ENCODE data around the gene TPTE.
"Not testable (repeated sequence)": the region's sequence is repeated elsewhere in the genome, so short reads cannot be mapped to it uniquely, and the experiment has no call there.

The TPTE gene

GRCh38 chr21:10641107-10641506 is 119.7 kb downstream of the TPTE start:
- ChIA-PET CTCF (no interaction called here), POLR2A (no interaction called here)
- TF ChIP-seq SP1 (IDR thresholded peaks at IDR 0.05) (no peak), TARDBP (IDR thresholded peaks at IDR 0.05) (no peak), NFRKB (IDR thresholded peaks at IDR 0.05) (no peak), ZNF384 (IDR thresholded peaks at IDR 0.05) (no peak), SUZ12 (IDR thresholded peaks at IDR 0.05) (no peak), HDGF (IDR thresholded peaks at IDR 0.05; ENCODE audit: borderline replicate concordance) (no peak), ELF4 (IDR thresholded peaks at IDR 0.05) (no peak), FOXA1 (IDR thresholded peaks at IDR 0.05) (no peak), LEF1 (IDR thresholded peaks at IDR 0.05; ENCODE audit: borderline replicate concordance) (no peak), FOXK2 (IDR thresholded peaks at IDR 0.05) (no peak), L3MBTL2 (conservative IDR thresholded peaks at IDR 0.05) (no peak), CTBP1 (IDR thresholded peaks at IDR 0.05; ENCODE audit: borderline replicate concordance) (no peak)
- no peak for DNase-seq (ENCODE audit: extremely low spot score)

- DNase-seq (ENCODE audit: extremely low spot score); CTCF ChIA-PET; POLR2A ChIA-PET: not testable (repeated sequence)
Observed at GRCh38 chr21:10645667-10646066, 124.3 kb downstream of the TPTE start.

DNA sequence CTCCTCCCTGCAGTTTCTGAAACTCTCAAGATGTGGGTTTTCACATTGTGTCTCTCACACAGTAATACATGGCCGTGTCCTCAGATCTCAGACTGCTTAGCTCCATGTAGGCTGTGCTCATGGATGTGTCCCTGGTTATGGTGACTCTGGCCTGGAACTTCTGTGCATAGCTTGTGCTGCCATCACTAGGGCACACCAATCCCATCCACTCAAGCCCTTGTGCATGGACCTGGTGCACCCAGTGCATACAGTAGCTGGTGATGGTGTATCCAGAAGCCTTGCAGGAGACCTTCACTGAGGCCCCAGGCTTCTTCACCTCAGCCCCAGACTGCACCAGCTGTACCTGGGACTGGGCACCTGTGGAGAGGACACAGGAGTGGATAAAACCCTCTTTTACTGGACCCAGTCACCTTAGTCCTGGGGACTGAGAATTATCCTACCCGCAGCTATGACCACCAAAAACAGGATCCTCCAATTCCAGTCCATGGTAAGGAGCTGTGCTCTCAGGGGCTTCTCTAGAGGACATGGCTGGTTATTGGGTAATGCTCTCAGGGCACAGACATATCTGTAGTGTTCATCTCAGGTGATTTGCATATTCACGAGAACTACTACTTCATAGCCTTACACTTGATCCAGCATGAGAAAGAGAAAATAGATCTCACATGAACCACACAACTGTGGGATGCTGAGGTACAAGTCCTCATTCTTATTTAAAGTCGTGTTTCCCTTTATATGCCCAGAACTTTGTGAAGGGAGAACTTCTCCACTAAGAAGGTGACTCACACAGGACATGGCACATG is 128.2 kb downstream of the TPTE start:
- DNase-seq (ENCODE audit: extremely low spot score); POLR2A ChIA-PET; CTCF ChIA-PET: not testable (repeated sequence)

- CTCF ChIA-PET; POLR2A ChIA-PET; DNase-seq (ENCODE audit: extremely low spot score): not testable (repeated sequence)
Observed at GRCh38 chr21:10650297-10650696, 128.9 kb downstream of the TPTE start.

Measured in HEK293T (cell line).